Hepatocyte (in vitro differentiated cells): ENCODE results near the gene RREB1. TPM values are rescaled to one million over a fixed set of nuclear protein-coding genes. Genes with fewer than 3 reads are reported as not detected.

Experiments
- DNase-seq: peaks from one replicate; pipeline ENCODE4 v3.0.0-alpha.2; 2016; ENCODE audit warnings: low spot score
- H2AFZ ChIP-seq: fragments of 200-600 bp; sonication (generic); 2 replicates; pipeline ENCODE4 v1.6.0; 2016; ENCODE audit warnings: antibody characterized with exemption, mild to moderate bottlenecking
- H3K27ac ChIP-seq: fragments of 200-600 bp; sonication (generic); 2 replicates; pipeline ENCODE4 v1.5.1; 2016; ENCODE audit warnings: mild to moderate bottlenecking
- H3K27me3 ChIP-seq: fragments of 200-600 bp; sonication (generic); 2 replicates; pipeline ENCODE4 v1.6.1; 2016
- H3K36me3 ChIP-seq: fragments of 200-600 bp; sonication (generic); replicated peaks from 2 replicates; pipeline ENCODE4 v1.5.1; 2016; ENCODE audit warnings: low read depth; ENCODE audit not compliant: insufficient read depth
- H3K4me1 ChIP-seq: fragments of 200-600 bp; sonication (generic); 2 replicates; pipeline ENCODE4 v1.5.1; 2016; ENCODE audit warnings: mild to moderate bottlenecking, moderate library complexity; ENCODE audit not compliant: insufficient read depth
- H3K4me2 ChIP-seq: fragments of 200-600 bp; sonication (generic); 2 replicates; pipeline ENCODE4 v1.6.0; 2016
- H3K4me3 ChIP-seq: fragments of 200-600 bp; sonication (generic); 2 replicates; pipeline ENCODE4 v1.5.1; 2016; ENCODE audit warnings: mild to moderate bottlenecking
- H3K79me2 ChIP-seq: fragments of 200-600 bp; sonication (generic); 2 replicates; pipeline ENCODE4 v1.6.0; 2017; ENCODE audit warnings: mild to moderate bottlenecking
- H3K9me2 ChIP-seq: fragments of 200-600 bp; sonication (generic); replicated peaks from 2 replicates; pipeline ENCODE4 v1.6.0; 2017; ENCODE audit warnings: mild to moderate bottlenecking; ENCODE audit not compliant: insufficient read depth
- H3K9me3 ChIP-seq: fragments of 200-600 bp; sonication (generic); 2 replicates; pipeline ENCODE4 v1.5.1; 2016; ENCODE audit warnings: low read depth, mild to moderate bottlenecking
- H4K20me1 ChIP-seq: fragments of 200-600 bp; sonication (generic); 2 replicates; pipeline ENCODE4 v1.6.0; 2016; ENCODE audit warnings: mild to moderate bottlenecking; ENCODE audit not compliant: insufficient read depth, poor library complexity, severe bottlenecking
- EZH2 ChIP-seq: fragments of 200-600 bp; sonication (generic); IDR thresholded peaks from 2 replicates; pipeline ENCODE4 v1.6.1; 2016; ENCODE audit warnings: antibody characterized with exemption, mild to moderate bottlenecking, borderline replicate concordance
- EZH2phosphoT487 ChIP-seq: fragments of 200-600 bp; sonication (generic); IDR thresholded peaks from one replicate; pipeline ENCODE4 v1.6.1; 2018; ENCODE audit warnings: antibody characterized with exemption, mild to moderate bottlenecking, low read depth, moderate library complexity; ENCODE audit not compliant: unreplicated experiment, severe bottlenecking
- WGBS: methylation state at CpG from one replicate; pipeline ENCODE4 v1.1.6; 2016; ENCODE audit warnings: low lambda C conversion rate; ENCODE audit errors: missing lambda C conversion rate; 5-methylcytosine and 5-hydroxymethylcytosine counted together
- polyA plus RNA-seq: library from polyadenylated mRNA; unstranded; fragments of >200 nt; fragmentation: Nextera tagmentation; extraction: Ambion mirVana; gene quantifications from 2 replicates; pipeline ENCODE4 v1.2.1, GENCODE V29; 2016
- total RNA-seq: library from RNA; depleted of rRNA; stranded (reverse); fragments of >200 nt; gene quantifications from 2 replicates; pipeline ENCODE4 v1.2.3, GENCODE V29; 2014
- TF ChIP-seq, protein P1 (sequence below): fragments of 200-600 bp; sonication (generic); IDR thresholded peaks from 2 replicates; pipeline ENCODE4 v1.5.1; 2016; ENCODE audit warnings: antibody characterized with exemption, mild to moderate bottlenecking; ENCODE audit not compliant: poor library complexity

Gene RREB1
- total and polyA plus RNA-seq, 2 experiments from 2014 or later: 15.2 to 28.7 TPM

DNA sequence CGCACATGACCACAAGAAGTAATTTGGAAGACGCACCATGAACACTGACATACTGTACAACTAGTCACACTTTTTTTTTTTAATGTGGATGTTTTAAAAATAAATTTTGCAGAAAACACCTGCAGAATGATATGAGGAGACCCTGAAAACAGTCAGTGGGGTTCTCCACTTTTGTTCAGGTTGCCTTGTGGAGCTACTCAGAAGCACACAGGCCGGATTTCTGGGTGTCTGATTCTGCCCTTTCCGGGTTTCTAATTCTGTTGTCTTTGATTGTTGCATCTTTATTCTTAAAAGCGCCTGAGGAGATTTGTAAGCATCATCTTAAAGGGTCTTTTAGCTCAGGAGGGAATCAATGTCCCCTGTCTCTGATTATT lies 130.8 kb downstream of the RREB1 start:
- no peak overlapping the region for H3K4me3 ChIP-seq
- no peaks in the 10 kb centered on the region for H3K36me3 ChIP-seq
- peaks cover 52% of the 10 kb centered on the region for H3K79me2 ChIP-seq
- TF ChIP-seq EZH2phosphoT487: no peak
- TF ChIP-seq, protein P1, sequence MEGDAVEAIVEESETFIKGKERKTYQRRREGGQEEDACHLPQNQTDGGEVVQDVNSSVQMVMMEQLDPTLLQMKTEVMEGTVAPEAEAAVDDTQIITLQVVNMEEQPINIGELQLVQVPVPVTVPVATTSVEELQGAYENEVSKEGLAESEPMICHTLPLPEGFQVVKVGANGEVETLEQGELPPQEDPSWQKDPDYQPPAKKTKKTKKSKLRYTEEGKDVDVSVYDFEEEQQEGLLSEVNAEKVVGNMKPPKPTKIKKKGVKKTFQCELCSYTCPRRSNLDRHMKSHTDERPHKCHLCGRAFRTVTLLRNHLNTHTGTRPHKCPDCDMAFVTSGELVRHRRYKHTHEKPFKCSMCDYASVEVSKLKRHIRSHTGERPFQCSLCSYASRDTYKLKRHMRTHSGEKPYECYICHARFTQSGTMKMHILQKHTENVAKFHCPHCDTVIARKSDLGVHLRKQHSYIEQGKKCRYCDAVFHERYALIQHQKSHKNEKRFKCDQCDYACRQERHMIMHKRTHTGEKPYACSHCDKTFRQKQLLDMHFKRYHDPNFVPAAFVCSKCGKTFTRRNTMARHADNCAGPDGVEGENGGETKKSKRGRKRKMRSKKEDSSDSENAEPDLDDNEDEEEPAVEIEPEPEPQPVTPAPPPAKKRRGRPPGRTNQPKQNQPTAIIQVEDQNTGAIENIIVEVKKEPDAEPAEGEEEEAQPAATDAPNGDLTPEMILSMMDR: no peak
- TF ChIP-seq EZH2: no peak
- peaks cover 35% of the 10 kb centered on the region for H3K4me1 ChIP-seq
- H3K27ac ChIP-seq: peak overlapping the region; percentile 83
- no peak for DNase-seq
- peaks cover 7% of the 10 kb centered on the region for H4K20me1 ChIP-seq
- H2AFZ ChIP-seq: no peak overlapping the region
- no peaks in the 10 kb centered on the region for H3K27me3 ChIP-seq
- H3K4me2 ChIP-seq: no peak overlapping the region
- 84% methylated on average over 5 of the region's 5 CpGs for WGBS
- no peaks in the 10 kb centered on the region for H3K9me3 ChIP-seq
- H3K9me2 ChIP-seq: no peaks in the 10 kb centered on the region

GRCh38 chr6:7238900-7239589 lies 131.3 kb downstream of the RREB1 start:
- no peak overlapping the region for H3K4me3 ChIP-seq
- TF ChIP-seq EZH2: no peak
- no peak for TF ChIP-seq EZH2phosphoT487
- TF ChIP-seq, protein P1: peak; percentile 68
- H3K9me3 ChIP-seq: no peaks in the 10 kb centered on the region
- H3K36me3 ChIP-seq: no peaks in the 10 kb centered on the region
- H3K4me1 ChIP-seq: peaks cover 35% of the 10 kb centered on the region
- 45% methylated on average over 10 of the region's 10 CpGs for whole genome bisulfite sequencing
- H2AFZ ChIP-seq: no peak overlapping the region
- DNase-seq: peak; percentile 90
- H3K4me2 ChIP-seq: no peak overlapping the region
- H3K27me3 ChIP-seq: no peaks in the 10 kb centered on the region
- no peaks in the 10 kb centered on the region for H3K9me2 ChIP-seq
- H3K79me2 ChIP-seq: peaks cover 50% of the 10 kb centered on the region
- H3K27ac ChIP-seq: peak overlapping the region; percentile 83
- H4K20me1 ChIP-seq: peaks cover 7% of the 10 kb centered on the region

- Histone ChIP-seq H3K4me1 (peaks cover 35% of the 10 kb centered on the region), H3K79me2 (peaks cover 48% of the 10 kb centered on the region), H3K4me3 (no peak overlapping the region), H3K9me3 (no peaks in the 10 kb centered on the region), H3K9me2 (no peaks in the 10 kb centered on the region), H3K27ac (peak overlapping the region; percentile 83), H4K20me1 (peaks cover 4% of the 10 kb centered on the region), H3K36me3 (no peaks in the 10 kb centered on the region), H2AFZ (no peak overlapping the region), H3K27me3 (no peaks in the 10 kb centered on the region), H3K4me2 (no peak overlapping the region)
- TF ChIP-seq EZH2: no peak
- no peak for TF ChIP-seq EZH2phosphoT487
- TF ChIP-seq, protein P1: no peak
- WGBS: 89% methylated on average over 5 of the region's 5 CpGs
- no peak for DNase-seq
Measured at GRCh38 chr6:7239590-7239948, 131.8 kb downstream of the RREB1 start.
